ENCODE measurements around the gene CHPT1.

Gene CHPT1

GRCh38 chr12:101714877-101715444, 17.5 kb downstream of the CHPT1 start:
- H3K27me3 ChIP-seq (ENCODE audit: insufficient read depth, low read length, poor library complexity) = no peaks in the 10 kb centered on the region
- ATAC-seq (ENCODE audit: insufficient read depth, low read depth) (no peak), DNase-seq (no peak)
- H3K9ac ChIP-seq (ENCODE audit: low read depth, low read length) = no peak overlapping the region
- H2AFZ ChIP-seq (ENCODE audit: low read depth, low read length) = no peak overlapping the region
- H3K4me2 ChIP-seq (ENCODE audit: insufficient read depth, low read length) = no peak overlapping the region
- no peak overlapping the region for H3K27ac ChIP-seq (ENCODE audit: low read length)
- no peaks in the 10 kb centered on the region for H3K4me1 ChIP-seq (ENCODE audit: insufficient read depth, low read length)
- H4K20me1 ChIP-seq (ENCODE audit: insufficient read depth, low read length) = no peaks in the 10 kb centered on the region
- no peak overlapping the region for H3K4me3 ChIP-seq (ENCODE audit: low read depth in 1 of 2, low read length in 2 of 2)
- no peaks in the 10 kb centered on the region for H3K36me3 ChIP-seq (ENCODE audit: insufficient read depth, low read length)
- H3K9me3 ChIP-seq (ENCODE audit: insufficient read depth, low read length, severe bottlenecking) = no peaks in the 10 kb centered on the region
- peaks cover 4% of the 10 kb centered on the region; the same call in 1 of the 2 replicates for H3K79me2 ChIP-seq (ENCODE audit: insufficient read depth, low read length)
- no peak for TF ChIP-seq EZH2 (IDR thresholded peaks at IDR 0.05; ENCODE audit: borderline replicate concordance, low read depth, low read length, severe bottlenecking)
- TF ChIP-seq, protein P1, sequence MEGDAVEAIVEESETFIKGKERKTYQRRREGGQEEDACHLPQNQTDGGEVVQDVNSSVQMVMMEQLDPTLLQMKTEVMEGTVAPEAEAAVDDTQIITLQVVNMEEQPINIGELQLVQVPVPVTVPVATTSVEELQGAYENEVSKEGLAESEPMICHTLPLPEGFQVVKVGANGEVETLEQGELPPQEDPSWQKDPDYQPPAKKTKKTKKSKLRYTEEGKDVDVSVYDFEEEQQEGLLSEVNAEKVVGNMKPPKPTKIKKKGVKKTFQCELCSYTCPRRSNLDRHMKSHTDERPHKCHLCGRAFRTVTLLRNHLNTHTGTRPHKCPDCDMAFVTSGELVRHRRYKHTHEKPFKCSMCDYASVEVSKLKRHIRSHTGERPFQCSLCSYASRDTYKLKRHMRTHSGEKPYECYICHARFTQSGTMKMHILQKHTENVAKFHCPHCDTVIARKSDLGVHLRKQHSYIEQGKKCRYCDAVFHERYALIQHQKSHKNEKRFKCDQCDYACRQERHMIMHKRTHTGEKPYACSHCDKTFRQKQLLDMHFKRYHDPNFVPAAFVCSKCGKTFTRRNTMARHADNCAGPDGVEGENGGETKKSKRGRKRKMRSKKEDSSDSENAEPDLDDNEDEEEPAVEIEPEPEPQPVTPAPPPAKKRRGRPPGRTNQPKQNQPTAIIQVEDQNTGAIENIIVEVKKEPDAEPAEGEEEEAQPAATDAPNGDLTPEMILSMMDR (IDR thresholded peaks at IDR 0.05; ENCODE audit: borderline replicate concordance, extremely low read depth, low read length, poor library complexity, severe bottlenecking) = no peak

GRCh38 chr12:101719566-101719965, 22.1 kb downstream of the CHPT1 start:
- Histone ChIP-seq H3K27me3 (ENCODE audit: insufficient read depth, low read length, poor library complexity) (no peaks in the 10 kb centered on the region), H3K4me2 (ENCODE audit: insufficient read depth, low read length) (no peak overlapping the region), H3K27ac (ENCODE audit: low read length) (no peak overlapping the region), H3K36me3 (ENCODE audit: insufficient read depth, low read length) (peaks cover 3% of the 10 kb centered on the region; the same call in 1 of the 2 replicates), H3K4me1 (ENCODE audit: insufficient read depth, low read length) (no peaks in the 10 kb centered on the region), H4K20me1 (ENCODE audit: insufficient read depth, low read length) (no peaks in the 10 kb centered on the region), H3K9ac (ENCODE audit: low read depth, low read length) (no peak overlapping the region), H3K9me3 (ENCODE audit: insufficient read depth, low read length, severe bottlenecking) (no peaks in the 10 kb centered on the region), H3K79me2 (ENCODE audit: insufficient read depth, low read length) (no peaks in the 10 kb centered on the region), H2AFZ (ENCODE audit: low read depth, low read length) (no peak overlapping the region), H3K4me3 (ENCODE audit: low read depth in 1 of 2, low read length in 2 of 2) (no peak overlapping the region)
- ATAC-seq (ENCODE audit: insufficient read depth, low read depth) = no peak
- TF ChIP-seq, protein P1 (IDR thresholded peaks at IDR 0.05; ENCODE audit: borderline replicate concordance, extremely low read depth, low read length, poor library complexity, severe bottlenecking) = no peak
- no peak for TF ChIP-seq EZH2 (IDR thresholded peaks at IDR 0.05; ENCODE audit: borderline replicate concordance, low read depth, low read length, severe bottlenecking)
- DNase-seq = no peak

- Histone ChIP-seq H3K4me2 (ENCODE audit: insufficient read depth, low read length) (no peak overlapping the region), H3K36me3 (ENCODE audit: insufficient read depth, low read length) (peaks cover 3% of the 10 kb centered on the region; the same call in 1 of the 2 replicates), H3K4me1 (ENCODE audit: insufficient read depth, low read length) (no peaks in the 10 kb centered on the region), H2AFZ (ENCODE audit: low read depth, low read length) (no peak overlapping the region), H3K9me3 (ENCODE audit: insufficient read depth, low read length, severe bottlenecking) (no peaks in the 10 kb centered on the region), H3K27me3 (ENCODE audit: insufficient read depth, low read length, poor library complexity) (no peaks in the 10 kb centered on the region), H4K20me1 (ENCODE audit: insufficient read depth, low read length) (no peaks in the 10 kb centered on the region), H3K27ac (ENCODE audit: low read length) (no peak overlapping the region), H3K79me2 (ENCODE audit: insufficient read depth, low read length) (no peaks in the 10 kb centered on the region), H3K4me3 (ENCODE audit: low read depth in 1 of 2, low read length in 2 of 2) (no peak overlapping the region), H3K9ac (ENCODE audit: low read depth, low read length) (no peak overlapping the region)
- ATAC-seq (ENCODE audit: insufficient read depth, low read depth) = no peak
- no peak for TF ChIP-seq EZH2 (IDR thresholded peaks at IDR 0.05; ENCODE audit: borderline replicate concordance, low read depth, low read length, severe bottlenecking)
- TF ChIP-seq, protein P1 (IDR thresholded peaks at IDR 0.05; ENCODE audit: borderline replicate concordance, extremely low read depth, low read length, poor library complexity, severe bottlenecking) = no peak
- no peak for DNase-seq
Observed at GRCh38 chr12:101720118-101720517, 22.7 kb downstream of the CHPT1 start.

All from DND-41 (cell line).